ENCODE results near the gene SLC44A3. TPM values are rescaled to one million over a fixed set of nuclear protein-coding genes. Genes with fewer than 3 reads are reported as not detected.

Gene SLC44A3
- total RNA-seq, 3 donors from 2014 or later, result 2.1 to 12.6 (median 10.5) TPM

DNA sequence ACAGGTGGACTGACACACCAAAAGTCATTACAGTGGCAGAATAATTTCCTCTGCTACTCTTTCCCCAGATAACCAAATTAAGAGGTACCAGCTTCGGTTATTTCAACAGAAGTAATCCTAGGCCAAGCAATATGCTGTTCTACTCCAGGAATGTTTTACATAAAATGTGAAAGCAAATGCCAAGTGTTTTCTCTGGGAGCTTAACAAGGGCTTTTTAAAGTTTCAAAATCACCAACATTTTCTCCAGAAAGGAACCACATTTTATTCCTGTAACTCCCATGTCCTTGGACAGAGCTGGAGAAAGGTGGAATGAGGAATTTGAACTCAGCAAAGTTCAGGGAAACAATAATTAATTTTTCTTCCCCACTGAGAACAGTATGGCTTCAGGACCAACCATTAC is 79.6 kb downstream of the SLC44A3 start:
- Histone ChIP-seq H3K4me3 (no peak overlapping the region), H3K27ac (peak overlapping the region in 1 of 2 donors; percentile 36), H3K4me1 (peaks cover 0 to 11% of the 10 kb centered on the region in 2 donors), H3K36me3 (peaks cover 8% of the 10 kb centered on the region), H3K9me3 (no peaks in the 10 kb centered on the region), H3K27me3 (no peaks in the 10 kb centered on the region)
- DNase-seq (ENCODE audit: low spot score in 2 of 2), result no peak
- TF ChIP-seq POLR2AphosphoS5 (IDR thresholded peaks at IDR 0.05) (no peak), POLR2A (IDR thresholded peaks at IDR 0.05) (no peak)
- TF ChIP-seq, protein P1, sequence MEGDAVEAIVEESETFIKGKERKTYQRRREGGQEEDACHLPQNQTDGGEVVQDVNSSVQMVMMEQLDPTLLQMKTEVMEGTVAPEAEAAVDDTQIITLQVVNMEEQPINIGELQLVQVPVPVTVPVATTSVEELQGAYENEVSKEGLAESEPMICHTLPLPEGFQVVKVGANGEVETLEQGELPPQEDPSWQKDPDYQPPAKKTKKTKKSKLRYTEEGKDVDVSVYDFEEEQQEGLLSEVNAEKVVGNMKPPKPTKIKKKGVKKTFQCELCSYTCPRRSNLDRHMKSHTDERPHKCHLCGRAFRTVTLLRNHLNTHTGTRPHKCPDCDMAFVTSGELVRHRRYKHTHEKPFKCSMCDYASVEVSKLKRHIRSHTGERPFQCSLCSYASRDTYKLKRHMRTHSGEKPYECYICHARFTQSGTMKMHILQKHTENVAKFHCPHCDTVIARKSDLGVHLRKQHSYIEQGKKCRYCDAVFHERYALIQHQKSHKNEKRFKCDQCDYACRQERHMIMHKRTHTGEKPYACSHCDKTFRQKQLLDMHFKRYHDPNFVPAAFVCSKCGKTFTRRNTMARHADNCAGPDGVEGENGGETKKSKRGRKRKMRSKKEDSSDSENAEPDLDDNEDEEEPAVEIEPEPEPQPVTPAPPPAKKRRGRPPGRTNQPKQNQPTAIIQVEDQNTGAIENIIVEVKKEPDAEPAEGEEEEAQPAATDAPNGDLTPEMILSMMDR (IDR thresholded peaks at IDR 0.05), result no peak
- intact Hi-C loops (cut with DNase I; ENCODE audit: low total_unique reads), result no loop called here

DNA sequence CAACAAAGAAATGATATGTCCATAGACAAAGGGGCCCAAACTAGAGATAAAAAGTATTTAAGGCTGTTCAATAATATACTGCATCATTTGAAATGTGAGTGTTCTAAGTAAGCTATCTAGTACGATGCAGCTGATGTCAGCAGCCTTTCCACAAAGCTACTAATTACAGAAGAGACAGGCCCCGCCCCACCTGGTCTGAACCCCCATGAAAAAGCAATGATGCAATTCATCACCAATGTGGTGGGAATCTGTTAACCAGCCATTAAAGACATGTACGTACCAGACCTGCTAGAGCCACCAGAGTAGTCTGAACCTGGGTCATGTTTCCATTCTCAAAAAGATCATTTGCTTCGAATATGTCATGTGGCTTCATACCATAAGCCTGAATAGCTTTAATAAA is 81.7 kb downstream of the SLC44A3 start:
- no peak for DNase-seq (ENCODE audit: low spot score in 2 of 2)
- TF ChIP-seq POLR2AphosphoS5 (IDR thresholded peaks at IDR 0.05), result no peak
- TF ChIP-seq, protein P1 (IDR thresholded peaks at IDR 0.05), result no peak
- no peak for TF ChIP-seq POLR2A (IDR thresholded peaks at IDR 0.05)
- Histone ChIP-seq H3K27ac (no peak overlapping the region), H3K9me3 (no peaks in the 10 kb centered on the region), H3K36me3 (peaks cover 7% of the 10 kb centered on the region), H3K4me3 (no peak overlapping the region), H3K27me3 (no peaks in the 10 kb centered on the region), H3K4me1 (peaks cover 0 to 11% of the 10 kb centered on the region in 2 donors)
- intact Hi-C loops (cut with DNase I; ENCODE audit: low total_unique reads), result no loop called here

DNA sequence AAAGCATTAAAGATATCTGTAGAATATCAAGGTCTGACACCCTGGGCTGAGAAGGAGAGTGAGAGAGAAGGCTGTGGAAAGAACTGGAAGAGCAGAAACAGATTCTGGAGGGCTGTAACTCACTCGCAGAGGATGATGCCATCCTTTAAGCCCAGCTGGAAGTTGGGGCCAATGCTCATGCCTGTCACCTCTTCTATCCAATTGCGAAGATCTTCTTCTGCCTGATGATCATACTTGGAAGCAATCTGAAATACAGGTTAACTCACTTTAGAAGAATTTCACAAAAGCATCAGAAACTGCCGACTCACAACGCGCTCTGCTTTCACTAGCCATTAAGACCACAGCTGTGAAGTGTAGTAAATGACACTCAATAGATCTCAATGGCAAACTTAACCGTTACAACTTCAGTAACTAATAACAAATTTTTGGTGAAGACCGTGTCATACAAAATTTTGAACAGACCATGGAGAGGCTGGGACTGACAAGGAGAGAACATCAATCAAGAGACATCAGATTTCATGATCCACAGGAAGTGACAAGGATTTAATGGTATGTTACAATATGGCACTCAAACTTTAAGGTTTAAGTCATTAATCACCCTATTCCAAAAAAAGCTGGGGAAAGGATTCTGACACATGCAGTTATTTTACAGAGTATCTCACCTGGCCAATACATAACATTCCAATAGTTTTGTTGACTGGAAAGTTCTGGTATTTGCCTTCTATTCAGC is 83.3 kb downstream of the SLC44A3 start:
- TF ChIP-seq POLR2AphosphoS5 (IDR thresholded peaks at IDR 0.05), result no peak
- TF ChIP-seq, protein P1 (IDR thresholded peaks at IDR 0.05), result no peak
- TF ChIP-seq POLR2A (IDR thresholded peaks at IDR 0.05), result no peak
- no peaks in the 10 kb centered on the region for H3K36me3 ChIP-seq
- peak overlapping the region in 1 of 2 donors; percentile 25 for H3K27ac ChIP-seq
- peaks cover 0 to 11% of the 10 kb centered on the region in 2 donors for H3K4me1 ChIP-seq
- no peaks in the 10 kb centered on the region for H3K9me3 ChIP-seq
- H3K4me3 ChIP-seq, result no peak overlapping the region
- H3K27me3 ChIP-seq, result no peaks in the 10 kb centered on the region
- DNase-seq (ENCODE audit: low spot score in 2 of 2), result no peak
- intact Hi-C loops (cut with DNase I; ENCODE audit: low total_unique reads), result no loop called here

- DNase-seq (ENCODE audit: low spot score in 2 of 2), result no peak
- H3K27ac ChIP-seq, result peak overlapping the region in 1 of 2 donors; percentile 25
Observed at GRCh38 chr1:94905207-94905606, 85.0 kb downstream of the SLC44A3 start.

GRCh38 chr1:94906382-94906781 is 86.2 kb downstream of the SLC44A3 start:
- no peak overlapping the region for H3K27ac ChIP-seq
- no peak overlapping the region for H3K4me3 ChIP-seq
- H3K9me3 ChIP-seq, result no peaks in the 10 kb centered on the region
- no peak for DNase-seq (ENCODE audit: low spot score in 2 of 2)
- H3K4me1 ChIP-seq, result no peaks in the 10 kb centered on the region
- H3K27me3 ChIP-seq, result no peaks in the 10 kb centered on the region
- TF ChIP-seq POLR2A (IDR thresholded peaks at IDR 0.05) (no peak), POLR2AphosphoS5 (IDR thresholded peaks at IDR 0.05) (no peak)
- TF ChIP-seq, protein P1 (IDR thresholded peaks at IDR 0.05), result no peak
- H3K36me3 ChIP-seq, result no peaks in the 10 kb centered on the region
- intact Hi-C loops (cut with DNase I; ENCODE audit: low total_unique reads), result no loop called here

More at GRCh38 chr1:94905207-94905606, 85.0 kb downstream of the SLC44A3 start:
- Histone ChIP-seq H3K27me3 (no peaks in the 10 kb centered on the region), H3K4me1 (peaks cover 0 to under 1% of the 10 kb centered on the region in 2 donors), H3K4me3 (no peak overlapping the region), H3K9me3 (no peaks in the 10 kb centered on the region), H3K36me3 (no peaks in the 10 kb centered on the region)
- TF ChIP-seq POLR2A (IDR thresholded peaks at IDR 0.05) (no peak), POLR2AphosphoS5 (IDR thresholded peaks at IDR 0.05) (no peak)
- TF ChIP-seq, protein P1 (IDR thresholded peaks at IDR 0.05), result no peak
- intact Hi-C loops (cut with DNase I; ENCODE audit: low total_unique reads), result no loop called here
